NCI-H2081 (cell line): ENCODE measurements around the gene MKLN1.
A peak's percentile ranks its signal among the peaks of the same experiment; 100 is the strongest.

ENCODE experiments used
- DNase-seq, 2 experiments: peaks; one replicate each; lab custom pipeline; 2025; lab: John Stamatoyannopoulos, UW

MKLN1 gene

GRCh38 chr7:131521651-131522163 is 194.0 kb downstream of the MKLN1 start:
- peak; percentile 65 to 70 for DNase-seq

- no peak for DNase-seq
These were observed 194.8 kb downstream of the MKLN1 start for GRCh38 chr7:131522325-131522930.

DNA sequence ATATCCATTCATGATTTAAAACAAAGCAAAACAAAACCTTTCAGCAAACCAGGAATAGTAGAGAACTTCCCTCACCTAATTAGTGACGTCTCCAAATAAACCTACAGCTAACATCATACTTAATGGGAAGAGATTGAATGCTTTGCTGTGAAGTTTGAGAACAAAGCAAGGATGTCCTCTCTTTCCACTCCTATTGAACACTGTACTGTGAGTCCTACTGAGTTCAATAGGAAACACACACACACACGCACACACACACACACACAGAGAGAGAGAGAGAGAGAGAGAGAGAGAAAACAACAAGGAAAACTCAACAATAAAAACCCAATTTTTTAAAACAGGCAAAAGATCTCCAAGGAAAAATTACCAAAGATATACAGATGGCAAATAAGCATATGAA is 196.4 kb downstream of the MKLN1 start:
- DNase-seq, result no peak

- DNase-seq, result no peak
These were observed 197.0 kb downstream of the MKLN1 start for GRCh38 chr7:131524703-131525102.

- DNase-seq, result no peak
These were observed 198.1 kb downstream of the MKLN1 start for GRCh38 chr7:131525820-131526219.

- no peak for DNase-seq
These were observed 199.8 kb downstream of the MKLN1 start for GRCh38 chr7:131527456-131527855.

- no peak for DNase-seq
These were observed 201.5 kb downstream of the MKLN1 start for GRCh38 chr7:131529179-131529578.

- DNase-seq, result no peak
These were observed 201.9 kb downstream of the MKLN1 start for GRCh38 chr7:131529617-131530016.

GRCh38 chr7:131530137-131530536 is 202.5 kb downstream of the MKLN1 start:
- DNase-seq, result no peak

- no peak for DNase-seq
These were observed 205.0 kb downstream of the MKLN1 start for GRCh38 chr7:131532570-131533091.

DNA sequence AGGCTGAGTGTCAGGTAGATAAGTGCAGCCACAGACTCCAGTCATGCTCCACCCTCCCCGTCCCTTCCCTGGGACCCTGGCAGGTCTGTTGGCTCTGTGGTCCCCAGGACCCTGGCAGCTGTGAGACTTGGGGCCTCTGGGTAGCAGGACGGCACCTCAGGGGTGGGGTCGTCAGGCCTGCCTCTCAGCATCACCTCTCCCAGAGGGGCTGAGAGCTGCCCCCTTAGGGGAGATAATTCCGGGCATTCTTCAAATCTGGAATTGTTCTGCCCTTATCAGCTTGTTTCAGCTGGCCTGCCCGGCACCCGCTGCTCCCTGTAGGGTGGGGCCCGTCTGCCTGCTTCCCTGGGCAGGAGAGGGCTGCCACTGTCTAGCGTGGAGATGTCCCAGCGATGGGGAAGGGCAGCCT is 205.5 kb downstream of the MKLN1 start:
- no peak for DNase-seq

GRCh38 chr7:131533566-131534561 is 206.2 kb downstream of the MKLN1 start:
- no peak for DNase-seq

GRCh38 chr7:131536361-131536849 is 208.7 kb downstream of the MKLN1 start:
- no peak for DNase-seq

DNA sequence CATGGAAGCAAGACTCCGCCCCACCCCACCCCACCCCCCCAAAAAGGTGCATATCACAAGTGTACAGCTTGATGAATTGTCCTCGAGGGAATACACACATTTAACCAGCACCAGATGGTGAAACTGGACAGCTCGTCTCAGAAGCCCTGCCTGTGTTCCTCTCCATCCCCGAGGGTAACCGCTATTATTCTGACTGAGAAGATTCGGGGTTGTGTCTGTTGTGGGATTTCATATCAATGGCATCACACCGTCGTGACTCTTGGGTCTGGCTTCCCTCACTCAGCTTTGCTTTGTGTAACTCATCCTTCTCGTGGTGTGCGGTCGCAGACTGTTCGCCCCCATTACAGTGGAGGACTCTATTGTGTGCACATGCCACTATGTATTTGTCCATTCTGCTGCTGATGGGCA is 209.9 kb downstream of the MKLN1 start:
- no peak for DNase-seq

DNA sequence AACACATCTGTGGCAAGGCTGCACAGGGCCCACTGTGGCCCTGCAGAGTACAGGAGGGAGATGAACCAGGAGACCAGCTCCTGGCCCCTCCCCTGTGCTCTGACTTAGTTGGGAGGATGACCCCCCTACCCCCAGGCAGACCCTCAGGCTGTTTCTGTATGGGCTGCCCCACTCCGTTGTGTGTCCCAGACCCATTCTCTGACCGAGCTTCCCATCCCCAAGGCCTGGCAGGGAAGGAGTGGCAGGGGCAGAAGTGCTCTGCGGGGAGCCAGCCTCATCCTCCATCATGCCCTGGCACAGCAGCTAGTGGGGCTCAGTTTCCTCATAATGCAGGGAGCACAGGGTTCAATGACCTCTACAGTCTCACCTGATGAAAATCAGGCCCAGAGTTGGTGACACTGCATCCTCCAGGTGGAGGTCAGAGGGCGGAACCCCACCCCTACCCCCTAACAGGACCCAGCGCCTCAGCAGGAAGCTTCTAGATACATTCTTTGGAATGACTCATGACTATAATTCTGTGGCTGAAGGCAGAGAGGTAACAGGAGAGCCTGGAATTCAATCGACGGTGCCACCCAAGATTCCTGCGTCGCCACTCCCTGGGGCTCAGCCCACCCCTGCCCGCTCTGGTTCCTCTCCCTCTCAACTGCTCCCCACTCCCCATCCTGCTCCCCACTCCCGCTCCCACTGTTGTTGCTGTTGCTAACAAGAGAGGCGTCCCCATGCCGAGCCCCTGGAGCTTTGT is 210.6 kb downstream of the MKLN1 start:
- DNase-seq, result no peak

GRCh38 chr7:131538813-131539179 is 211.1 kb downstream of the MKLN1 start:
- DNase-seq, result no peak

- DNase-seq, result no peak
These were observed 213.0 kb downstream of the MKLN1 start for GRCh38 chr7:131540491-131541162.

GRCh38 chr7:131543298-131543697 is 215.6 kb downstream of the MKLN1 start:
- no peak for DNase-seq

DNA sequence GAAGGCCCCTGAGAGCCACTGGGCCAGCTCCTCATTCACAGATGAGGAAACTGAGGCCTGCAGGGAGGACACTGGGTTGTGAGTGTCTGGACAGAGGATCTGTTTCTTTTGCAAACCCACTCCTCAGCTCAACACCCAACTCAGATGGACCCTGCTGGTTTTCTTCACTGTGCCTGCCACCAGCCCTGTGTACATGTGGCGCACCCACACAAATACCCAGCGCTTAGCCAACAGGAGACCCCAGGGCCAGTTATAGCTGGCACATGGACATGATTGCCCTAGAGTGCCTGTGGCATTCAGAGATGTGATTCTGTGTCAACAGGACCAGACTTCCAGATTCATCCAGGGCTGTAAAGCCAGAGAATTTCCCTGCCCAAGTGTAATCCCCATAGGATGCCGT is 216.3 kb downstream of the MKLN1 start:
- DNase-seq, result no peak

DNA sequence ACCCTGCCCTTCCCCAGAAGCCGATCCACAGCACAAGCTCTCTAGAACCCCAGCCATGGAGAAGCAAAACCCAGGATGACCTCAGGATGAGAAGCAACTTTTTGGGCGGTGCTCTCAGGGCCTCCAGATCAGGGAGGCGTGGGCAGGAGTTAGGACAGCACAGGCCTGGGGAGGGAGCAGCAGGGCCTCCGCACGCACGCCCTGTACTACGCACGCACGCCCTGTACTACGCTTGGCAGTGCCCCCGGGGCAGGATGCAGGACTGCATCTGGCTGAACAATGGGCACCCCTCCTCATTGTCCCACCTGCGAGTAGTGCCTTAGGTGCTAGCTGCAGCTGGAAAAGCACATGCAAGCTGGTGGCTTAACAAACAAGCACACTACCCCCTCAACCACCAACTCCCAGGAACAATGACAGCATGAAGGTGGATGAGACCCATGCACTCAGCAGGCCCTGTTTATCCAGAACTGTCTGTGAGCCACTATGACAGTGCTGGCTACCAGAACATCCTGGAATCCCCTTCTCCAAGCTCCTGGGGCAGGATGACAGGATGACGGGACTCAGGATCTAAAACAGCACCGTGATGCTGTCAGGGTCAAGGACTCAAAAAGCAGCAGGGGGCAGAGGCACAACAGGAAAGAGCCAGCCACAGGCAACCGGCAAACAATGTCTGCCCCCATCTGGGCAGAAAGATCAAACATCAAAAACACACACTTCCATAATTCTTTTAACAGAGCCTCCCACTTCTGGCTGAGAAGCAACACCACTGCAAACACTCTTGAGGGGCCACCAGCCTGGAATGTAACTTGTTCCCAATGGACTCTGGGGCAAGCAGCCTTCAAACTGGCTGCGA is 217.0 kb downstream of the MKLN1 start:
- peak; percentile 41 to 71 for DNase-seq
